GM12891 (cell line): ENCODE data around the gene UBLCP1.
A peak's percentile ranks its signal among the peaks of the same experiment; 100 is the strongest.
"Not testable (repeated sequence)": the region's sequence is repeated elsewhere in the genome, so short reads cannot be mapped to it uniquely, and the experiment has no call there.

ENCODE experiments used
- DNase-seq: peaks from one replicate; pipeline ENCODE4 v3.0.0; 2011; ENCODE audit warnings: low spot score; ENCODE audit not compliant: insufficient read length
- FAIRE-seq: peaks from 2 replicates; lab custom pipeline; 2011; peaks lifted over from hg19 to GRCh38; lab: Jason Lieb, UNC
- PAX5 ChIP-seq: IDR thresholded peaks from 2 replicates; pipeline ENCODE4 v1.6.1; 2011; ENCODE audit warnings: low read length, moderate library complexity, mild to moderate bottlenecking; ENCODE audit not compliant: insufficient read depth, severe bottlenecking
- POLR2A ChIP-seq: IDR thresholded peaks from 2 replicates; pipeline ENCODE4 v1.6.1; 2011; ENCODE audit warnings: low read depth, low read length, control low read depth
- POLR2AphosphoS5 ChIP-seq: IDR thresholded peaks from 2 replicates; pipeline ENCODE4 v1.6.1; 2011; ENCODE audit warnings: low read depth, low read length, control low read depth
- POU2F2 ChIP-seq: IDR thresholded peaks from 2 replicates; pipeline ENCODE4 v1.6.1; 2011; ENCODE audit warnings: low read depth, mild to moderate bottlenecking, control low read depth, low read length, moderate library complexity
- SPI1 ChIP-seq: IDR thresholded peaks from 2 replicates; pipeline ENCODE4 v1.6.1; 2011; ENCODE audit warnings: low read depth, low read length, control low read depth
- TAF1 ChIP-seq: IDR thresholded peaks from 2 replicates; pipeline ENCODE4 v1.6.1; 2011; ENCODE audit warnings: low read depth, low read length, control low read depth

Gene UBLCP1

DNA sequence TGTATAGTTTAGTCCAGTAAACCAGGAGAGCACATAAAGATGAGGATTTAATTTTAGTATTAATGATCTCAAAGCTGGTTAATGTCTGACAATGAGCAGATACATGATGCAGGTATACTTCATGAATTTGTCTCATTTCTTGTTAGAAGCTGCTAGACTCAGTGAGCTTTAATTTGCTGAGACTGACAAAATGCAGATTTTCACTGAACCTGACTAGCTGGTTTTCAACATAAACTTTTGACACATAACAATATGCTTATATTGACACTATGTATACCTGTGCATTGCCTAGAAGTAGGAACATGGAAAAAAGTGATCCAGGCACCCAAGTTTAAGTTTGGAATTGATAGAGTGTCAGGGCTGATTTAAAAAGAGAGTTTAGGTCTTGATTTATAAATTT, 10.8 kb downstream of the UBLCP1 start:
- no peak for FAIRE-seq
- no peak for DNase-seq
- TF ChIP-seq SPI1, result no peak
- TF ChIP-seq POU2F2, result no peak
- no peak for TF ChIP-seq PAX5
- no peak for TF ChIP-seq TAF1
- no peak for TF ChIP-seq POLR2AphosphoS5
- TF ChIP-seq POLR2A, result no peak

DNA sequence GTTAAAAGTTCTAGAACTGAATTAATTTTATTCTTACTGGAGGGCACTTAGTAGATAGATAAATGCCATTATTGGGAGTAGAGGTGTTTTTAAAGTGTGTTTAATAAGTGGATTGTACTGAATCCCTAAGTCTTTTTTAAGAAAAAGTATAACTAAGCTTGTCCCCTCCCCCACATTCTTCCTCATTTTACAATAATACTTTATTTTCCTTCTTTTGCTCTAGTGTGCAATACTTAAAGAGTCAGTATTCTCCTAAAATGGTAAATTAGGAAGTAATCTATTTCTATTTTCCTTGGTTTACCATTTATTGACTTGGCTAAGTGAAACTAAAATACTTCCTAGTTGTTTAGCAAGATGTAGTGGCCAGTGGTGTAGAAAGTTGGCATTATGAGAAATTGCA, 11.6 kb downstream of the UBLCP1 start:
- no peak for FAIRE-seq

DNA sequence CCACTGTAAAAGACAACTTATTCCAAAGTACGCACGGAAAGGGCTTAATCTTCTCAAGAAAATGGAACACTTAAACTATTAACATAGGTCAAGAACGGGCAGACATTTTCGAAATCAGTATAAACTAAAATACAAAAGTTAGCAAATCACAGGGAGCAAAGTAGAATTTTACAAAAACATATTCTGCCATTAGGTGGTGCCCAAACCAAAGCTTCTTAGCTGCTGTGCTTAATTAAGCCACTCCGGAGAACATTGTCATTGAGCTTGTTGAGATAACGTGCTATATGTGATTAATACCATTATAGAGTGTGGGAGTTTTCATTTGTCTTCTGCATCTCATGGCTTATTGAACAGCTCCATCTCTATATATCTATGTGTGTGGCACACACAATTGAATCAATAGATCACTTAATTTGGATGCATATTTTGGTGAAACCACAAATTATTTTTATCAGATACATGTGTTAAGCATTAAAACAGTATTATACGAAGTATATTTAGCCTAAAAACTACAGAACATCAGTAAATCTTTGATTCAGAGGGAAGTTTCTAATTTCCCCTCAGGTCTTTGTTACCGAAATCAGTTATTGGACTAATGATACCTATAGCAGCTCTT, 23.4 kb downstream of the UBLCP1 start:
- TF ChIP-seq POLR2AphosphoS5 (no peak), SPI1 (no peak), POLR2A (no peak), POU2F2 (no peak), TAF1 (no peak), PAX5 (no peak)
- FAIRE-seq (no peak), DNase-seq (no peak)

More for the DNA sequence above, 11.6 kb downstream of the UBLCP1 start:
- TF ChIP-seq SPI1 (no peak), POLR2AphosphoS5 (no peak), TAF1 (no peak), POU2F2 (no peak), PAX5 (no peak), POLR2A (no peak)
- no peak for DNase-seq

- FAIRE-seq, result no peak
- no peak for DNase-seq
These were observed 27.7 kb downstream of the UBLCP1 start for GRCh38 chr5:159290741-159291140.

DNA sequence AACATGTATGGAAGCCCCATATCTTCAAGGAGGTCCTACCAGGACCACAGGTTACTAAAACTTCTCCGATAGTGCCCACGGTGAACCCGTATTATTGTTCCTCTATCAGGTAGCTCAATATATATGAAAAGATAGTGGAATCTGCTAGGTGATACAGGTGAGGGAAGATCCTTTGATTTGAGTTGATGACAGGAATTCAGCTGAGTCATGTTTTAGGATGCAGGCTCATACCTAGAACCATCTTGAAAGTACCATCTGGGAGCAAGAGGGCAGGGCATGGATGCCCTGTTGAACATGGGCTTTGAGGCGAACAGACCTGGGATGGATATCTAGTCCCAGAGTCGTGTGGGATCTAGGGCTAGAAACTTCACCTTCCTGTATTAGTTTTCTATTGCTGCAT, 31.8 kb downstream of the UBLCP1 start:
- DNase-seq (no peak), FAIRE-seq (no peak)
- no peak for TF ChIP-seq TAF1
- no peak for TF ChIP-seq PAX5
- no peak for TF ChIP-seq POU2F2
- TF ChIP-seq POLR2AphosphoS5, result no peak
- TF ChIP-seq POLR2A, result no peak
- no peak for TF ChIP-seq SPI1

More at GRCh38 chr5:159290741-159291140, 27.7 kb downstream of the UBLCP1 start:
- TF ChIP-seq SPI1 (no peak), POLR2A (no peak), TAF1 (no peak), POLR2AphosphoS5 (no peak), POU2F2 (no peak), PAX5 (no peak)

- FAIRE-seq, DNase-seq: not testable (repeated sequence)
These were observed 34.2 kb downstream of the UBLCP1 start for GRCh38 chr5:159297300-159297699.

DNA sequence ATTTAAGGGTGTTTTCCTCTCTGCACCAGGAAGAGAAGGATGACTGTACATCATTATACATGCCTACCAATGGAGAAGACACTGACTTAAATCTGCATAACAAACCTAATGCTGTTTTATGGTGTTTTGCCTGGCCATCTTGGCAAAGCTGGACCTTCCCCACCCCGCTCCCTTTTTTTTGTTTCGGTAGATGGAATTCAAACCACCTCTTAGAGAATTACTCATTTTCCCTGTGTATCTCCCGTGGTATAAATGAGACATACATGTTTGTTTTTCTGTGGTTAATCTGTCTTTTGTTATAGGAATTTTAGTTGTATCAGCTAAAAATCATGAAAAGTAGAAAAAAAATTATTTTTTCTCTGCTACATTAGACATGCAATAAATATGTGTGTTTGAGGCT, 38.4 kb downstream of the UBLCP1 start:
- DNase-seq (no peak), FAIRE-seq (no peak)
- TF ChIP-seq POLR2AphosphoS5, result no peak
- TF ChIP-seq POLR2A, result no peak
- no peak for TF ChIP-seq POU2F2
- no peak for TF ChIP-seq SPI1
- no peak for TF ChIP-seq PAX5
- no peak for TF ChIP-seq TAF1

GRCh38 chr5:159301929-159302860, 39.1 kb downstream of the UBLCP1 start:
- DNase-seq, FAIRE-seq: not testable (repeated sequence)

GRCh38 chr5:159303286-159303685, 40.2 kb downstream of the UBLCP1 start:
- FAIRE-seq, result no peak
- no peak for TF ChIP-seq POLR2A
- peak; percentile 57 for TF ChIP-seq SPI1
- no peak for TF ChIP-seq POU2F2
- DNase-seq, result no peak
